Loucy (cell line): ENCODE measurements around the gene LIPF.

Source experiments
- H2AFZ ChIP-seq: fragments of 200-600 bp; sonication (generic); 2 replicates; pipeline ENCODE4 v1.6.0; 2016; ENCODE audit warnings: antibody characterized with exemption, mild to moderate bottlenecking, low read length, moderate library complexity
- H3F3A ChIP-seq: fragments of 200-600 bp; 2 replicates; pipeline ENCODE4 v1.6.0; 2016; ENCODE audit warnings: antibody characterized with exemption, low read depth, mild to moderate bottlenecking
- H3K27me3 ChIP-seq: fragments of 200-600 bp; sonication (generic); 2 replicates; pipeline ENCODE4 v1.6.1; 2014; ENCODE audit warnings: low read length, mild to moderate bottlenecking; ENCODE audit not compliant: insufficient read depth, poor library complexity, severe bottlenecking
- H3K36me3 ChIP-seq: fragments of 200-600 bp; sonication (generic); 2 replicates; pipeline ENCODE4 v1.6.1; 2016; ENCODE audit warnings: low read length; ENCODE audit not compliant: insufficient read depth
- H3K4me1 ChIP-seq: fragments of 200-600 bp; sonication (generic); 2 replicates; pipeline ENCODE4 v1.5.1; 2014; ENCODE audit warnings: low read length, mild to moderate bottlenecking; ENCODE audit not compliant: insufficient read depth, poor library complexity, severe bottlenecking
- H3K4me2 ChIP-seq: fragments of 200-600 bp; sonication (generic); 2 replicates; pipeline ENCODE4 v1.6.0; 2014; ENCODE audit warnings: antibody characterized with exemption, low read length, low read depth, mild to moderate bottlenecking; ENCODE audit not compliant: poor library complexity, severe bottlenecking
- H3K4me3 ChIP-seq: fragments of 200-600 bp; sonication (generic); 2 replicates; pipeline ENCODE4 v1.5.1; 2014; ENCODE audit warnings: low read length, mild to moderate bottlenecking, mixed read lengths; ENCODE audit not compliant: poor library complexity, severe bottlenecking
- H3K79me2 ChIP-seq: fragments of 200-600 bp; sonication (generic); 2 replicates; pipeline ENCODE4 v1.6.1; 2014; ENCODE audit warnings: low read length; ENCODE audit not compliant: insufficient read depth
- H3K9ac ChIP-seq: fragments of 200-600 bp; sonication (generic); 2 replicates; pipeline ENCODE4 v1.6.0; 2014; ENCODE audit warnings: mild to moderate bottlenecking, low read depth, low read length, moderate library complexity; ENCODE audit not compliant: poor library complexity, severe bottlenecking
- H3K9me2 ChIP-seq: fragments of 200-600 bp; sonication (generic); replicated peaks from 2 replicates; pipeline ENCODE4 v1.6.1; 2016; ENCODE audit warnings: low read depth, low read length, mixed read lengths
- H3K9me3 ChIP-seq: fragments of 200-600 bp; sonication (generic); 2 replicates; pipeline ENCODE4 v1.6.1; 2014; ENCODE audit warnings: mild to moderate bottlenecking, antibody characterized with exemption, low read length, low read depth; ENCODE audit not compliant: insufficient read depth
- H4K20me1 ChIP-seq: fragments of 200-600 bp; sonication (generic); 2 replicates; pipeline ENCODE4 v1.6.0; 2014; ENCODE audit warnings: antibody characterized with exemption, low read length, mild to moderate bottlenecking; ENCODE audit not compliant: insufficient read depth, poor library complexity, severe bottlenecking
- EZH2phosphoT487 ChIP-seq: fragments of 200-600 bp; IDR thresholded peaks from 2 replicates; pipeline ENCODE4 v1.6.1; 2018; ENCODE audit warnings: antibody characterized with exemption, mild to moderate bottlenecking, moderate library complexity, borderline replicate concordance
- TF ChIP-seq, protein P1 (sequence below): fragments of 200-600 bp; sonication (generic); conservative IDR thresholded peaks from 2 replicates; pipeline ENCODE4 v1.5.1; 2014; ENCODE audit warnings: mild to moderate bottlenecking, antibody characterized with exemption, low read length

LIPF gene

DNA sequence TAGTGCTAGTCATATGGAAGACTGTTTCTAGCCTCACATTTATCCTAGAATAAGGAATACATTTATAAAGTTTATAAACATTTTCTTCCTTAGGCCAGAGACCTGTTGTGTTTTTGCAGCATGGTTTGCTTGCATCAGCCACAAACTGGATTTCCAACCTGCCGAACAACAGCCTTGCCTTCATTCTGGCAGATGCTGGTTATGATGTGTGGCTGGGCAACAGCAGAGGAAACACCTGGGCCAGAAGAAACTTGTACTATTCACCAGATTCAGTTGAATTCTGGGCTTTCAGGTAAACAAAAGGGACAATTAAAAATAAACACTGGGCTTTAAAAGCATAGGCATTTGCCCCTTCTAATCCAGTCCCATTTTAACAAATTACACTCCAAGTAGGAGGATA, 4.2 kb downstream of the LIPF start:
- Histone ChIP-seq H3K9me3 (no peaks in the 10 kb centered on the region), H3K79me2 (no peaks in the 10 kb centered on the region), H3K9ac (no peak overlapping the region), H2AFZ (0 out of 2 replicates have a peak overlapping the region, but pooled peaks have one; percentile 71), H3K4me2 (no peak overlapping the region), H4K20me1 (no peaks in the 10 kb centered on the region), H3K9me2 (no peaks in the 10 kb centered on the region), H3F3A (no peaks in the 10 kb centered on the region), H3K27me3 (no peaks in the 10 kb centered on the region), H3K4me1 (peaks cover 11% of the 10 kb centered on the region), H3K36me3 (no peaks in the 10 kb centered on the region), H3K4me3 (no peak overlapping the region)
- TF ChIP-seq EZH2phosphoT487: no peak
- TF ChIP-seq, protein P1, sequence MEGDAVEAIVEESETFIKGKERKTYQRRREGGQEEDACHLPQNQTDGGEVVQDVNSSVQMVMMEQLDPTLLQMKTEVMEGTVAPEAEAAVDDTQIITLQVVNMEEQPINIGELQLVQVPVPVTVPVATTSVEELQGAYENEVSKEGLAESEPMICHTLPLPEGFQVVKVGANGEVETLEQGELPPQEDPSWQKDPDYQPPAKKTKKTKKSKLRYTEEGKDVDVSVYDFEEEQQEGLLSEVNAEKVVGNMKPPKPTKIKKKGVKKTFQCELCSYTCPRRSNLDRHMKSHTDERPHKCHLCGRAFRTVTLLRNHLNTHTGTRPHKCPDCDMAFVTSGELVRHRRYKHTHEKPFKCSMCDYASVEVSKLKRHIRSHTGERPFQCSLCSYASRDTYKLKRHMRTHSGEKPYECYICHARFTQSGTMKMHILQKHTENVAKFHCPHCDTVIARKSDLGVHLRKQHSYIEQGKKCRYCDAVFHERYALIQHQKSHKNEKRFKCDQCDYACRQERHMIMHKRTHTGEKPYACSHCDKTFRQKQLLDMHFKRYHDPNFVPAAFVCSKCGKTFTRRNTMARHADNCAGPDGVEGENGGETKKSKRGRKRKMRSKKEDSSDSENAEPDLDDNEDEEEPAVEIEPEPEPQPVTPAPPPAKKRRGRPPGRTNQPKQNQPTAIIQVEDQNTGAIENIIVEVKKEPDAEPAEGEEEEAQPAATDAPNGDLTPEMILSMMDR: no peak

DNA sequence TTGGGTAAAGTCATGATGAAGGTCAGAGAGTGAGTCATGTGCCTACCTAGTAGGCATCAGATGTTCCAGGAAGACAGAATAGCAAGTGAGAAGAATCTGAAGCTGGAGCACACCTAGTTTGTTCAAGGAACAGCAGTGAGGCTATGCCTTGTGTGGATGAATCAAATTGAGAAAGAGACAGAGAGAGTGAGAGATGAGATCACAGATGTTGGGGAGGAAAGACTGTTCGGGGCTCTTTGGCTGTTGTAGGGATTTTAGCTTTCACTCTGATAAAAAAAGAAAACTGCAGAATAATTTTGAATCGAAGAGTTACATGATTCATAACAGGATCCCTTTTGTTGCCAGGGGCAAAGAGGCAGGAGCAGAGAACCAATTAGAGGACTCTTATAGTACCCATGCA, 6.3 kb downstream of the LIPF start:
- no peak overlapping the region for H3K9ac ChIP-seq
- H3K36me3 ChIP-seq: no peaks in the 10 kb centered on the region
- no peaks in the 10 kb centered on the region for H4K20me1 ChIP-seq
- no peaks in the 10 kb centered on the region for H3F3A ChIP-seq
- H3K4me3 ChIP-seq: no peak overlapping the region
- peaks cover 11% of the 10 kb centered on the region for H3K4me1 ChIP-seq
- no peaks in the 10 kb centered on the region for H3K9me2 ChIP-seq
- no peak overlapping the region for H3K4me2 ChIP-seq
- H2AFZ ChIP-seq: no peak overlapping the region
- no peaks in the 10 kb centered on the region for H3K79me2 ChIP-seq
- H3K9me3 ChIP-seq: no peaks in the 10 kb centered on the region
- no peaks in the 10 kb centered on the region for H3K27me3 ChIP-seq
- TF ChIP-seq, protein P1: no peak
- no peak for TF ChIP-seq EZH2phosphoT487

DNA sequence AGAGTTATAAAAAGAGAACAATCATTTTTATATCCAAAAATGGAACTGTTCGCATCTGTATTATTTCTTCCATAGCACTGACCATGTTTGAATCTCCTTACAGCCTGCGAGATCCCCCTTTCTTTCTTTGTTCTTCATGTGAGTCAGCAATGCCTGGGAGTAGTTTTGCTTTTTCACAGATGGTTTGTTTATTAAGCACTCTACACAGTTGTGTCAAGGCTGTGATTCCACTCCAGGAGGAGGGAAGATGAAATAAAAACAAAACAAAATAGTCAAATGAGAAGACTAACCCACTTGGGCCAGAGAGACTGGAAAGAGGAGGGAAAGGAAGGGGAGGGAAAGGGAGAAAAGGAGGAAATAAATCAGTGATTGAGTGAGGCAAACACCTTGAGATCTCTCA, 7.8 kb downstream of the LIPF start:
- Histone ChIP-seq H3K9me2 (no peaks in the 10 kb centered on the region), H3K27me3 (no peaks in the 10 kb centered on the region), H3K36me3 (no peaks in the 10 kb centered on the region), H4K20me1 (no peaks in the 10 kb centered on the region), H2AFZ (peak overlapping the region; percentile 54; the same call in 1 of the 2 replicates), H3K9me3 (no peaks in the 10 kb centered on the region), H3K9ac (no peak overlapping the region), H3K79me2 (no peaks in the 10 kb centered on the region), H3F3A (no peaks in the 10 kb centered on the region), H3K4me3 (no peak overlapping the region), H3K4me1 (peaks cover 11% of the 10 kb centered on the region), H3K4me2 (no peak overlapping the region)
- no peak for TF ChIP-seq EZH2phosphoT487
- TF ChIP-seq, protein P1: no peak
